ENCODE data around the gene KCTD16.

The KCTD16 gene

GRCh38 chr5:144405991-144406390 is 235.3 kb downstream of the KCTD16 start:
- H3K27me3 ChIP-seq (ENCODE audit: control insufficient read depth in 1 of 2, insufficient read depth in 2 of 2, low read length in 2 of 2) = no peaks in the 10 kb centered on the region
- no peak overlapping the region for H3K27ac ChIP-seq (ENCODE audit: low read depth, low read length)
- H3K9me3 ChIP-seq (ENCODE audit: control insufficient read depth in 1 of 2, low read length in 2 of 2) = no peaks in the 10 kb centered on the region
- H3K36me3 ChIP-seq (ENCODE audit: control insufficient read depth in 1 of 2, insufficient read depth in 2 of 2, low read length in 2 of 2) = no peaks in the 10 kb centered on the region
- no peak overlapping the region for H3K9ac ChIP-seq (ENCODE audit: low read depth in 1 of 2, low read length in 2 of 2)
- no peak overlapping the region for H3K4me3 ChIP-seq (ENCODE audit: low read depth in 1 of 2, low read length in 2 of 2)
- no peaks in the 10 kb centered on the region for H3K4me1 ChIP-seq (ENCODE audit: control insufficient read depth in 1 of 2, insufficient read depth in 2 of 2, low read length in 2 of 2)

DNA sequence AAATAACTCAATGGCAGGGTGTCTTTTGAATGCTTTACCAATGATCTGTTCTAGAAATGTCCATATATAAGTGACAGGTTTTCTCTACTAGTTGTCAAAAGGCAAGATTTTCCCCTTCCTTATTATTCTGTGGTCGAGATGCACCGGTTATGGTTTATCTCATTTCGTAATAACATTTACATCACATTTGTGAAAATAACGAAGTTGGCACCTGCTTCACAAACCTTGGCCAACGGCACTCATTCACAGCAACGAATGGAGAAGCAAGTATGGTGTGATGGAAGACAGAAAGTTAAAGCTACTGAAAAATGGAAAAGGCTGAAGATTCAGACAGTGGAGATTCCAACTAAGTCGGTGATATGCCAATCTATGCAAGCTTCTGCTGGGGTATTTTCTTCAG is 235.8 kb downstream of the KCTD16 start:
- Histone ChIP-seq H3K9me3 (ENCODE audit: control insufficient read depth in 1 of 2, low read length in 2 of 2) (no peaks in the 10 kb centered on the region), H3K27ac (ENCODE audit: low read depth, low read length) (no peak overlapping the region), H3K4me1 (ENCODE audit: control insufficient read depth in 1 of 2, insufficient read depth in 2 of 2, low read length in 2 of 2) (no peaks in the 10 kb centered on the region), H3K9ac (ENCODE audit: low read depth in 1 of 2, low read length in 2 of 2) (no peak overlapping the region), H3K27me3 (ENCODE audit: control insufficient read depth in 1 of 2, insufficient read depth in 2 of 2, low read length in 2 of 2) (no peaks in the 10 kb centered on the region), H3K4me3 (ENCODE audit: low read depth in 1 of 2, low read length in 2 of 2) (no peak overlapping the region), H3K36me3 (ENCODE audit: control insufficient read depth in 1 of 2, insufficient read depth in 2 of 2, low read length in 2 of 2) (no peaks in the 10 kb centered on the region)

- H3K9ac ChIP-seq (ENCODE audit: low read depth in 1 of 2, low read length in 2 of 2) = no peak overlapping the region
- H3K27ac ChIP-seq (ENCODE audit: low read depth, low read length) = no peak overlapping the region
- H3K4me3 ChIP-seq (ENCODE audit: low read depth in 1 of 2, low read length in 2 of 2) = no peak overlapping the region
- H3K4me1 ChIP-seq (ENCODE audit: control insufficient read depth in 1 of 2, insufficient read depth in 2 of 2, low read length in 2 of 2) = no peaks in the 10 kb centered on the region
- no peaks in the 10 kb centered on the region for H3K36me3 ChIP-seq (ENCODE audit: control insufficient read depth in 1 of 2, insufficient read depth in 2 of 2, low read length in 2 of 2)
- no peaks in the 10 kb centered on the region for H3K27me3 ChIP-seq (ENCODE audit: control insufficient read depth in 1 of 2, insufficient read depth in 2 of 2, low read length in 2 of 2)
- peaks cover 0 to 4% of the 10 kb centered on the region in 2 donors for H3K9me3 ChIP-seq (ENCODE audit: control insufficient read depth in 1 of 2, low read length in 2 of 2)
Observed at GRCh38 chr5:144414202-144415029, 243.7 kb downstream of the KCTD16 start.

DNA sequence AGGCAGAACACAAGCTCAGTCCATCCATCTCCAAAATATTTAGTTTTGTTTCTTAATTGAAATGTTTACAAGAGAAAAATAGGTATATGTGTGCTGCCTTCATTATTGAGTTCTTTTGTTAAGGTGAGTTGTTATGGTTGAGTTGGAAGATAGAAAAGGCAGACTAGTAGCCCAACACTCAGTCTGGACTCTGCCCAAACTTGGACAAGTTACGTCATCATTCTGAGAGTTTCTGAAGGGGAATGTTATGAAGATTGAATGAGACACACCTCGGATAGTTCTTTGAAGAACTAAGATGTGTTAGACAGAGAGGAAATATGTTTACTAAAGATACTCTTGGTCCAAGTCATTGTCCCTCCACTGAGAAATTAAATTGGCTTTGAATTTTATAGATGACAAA is 245.5 kb downstream of the KCTD16 start:
- H3K9me3 ChIP-seq (ENCODE audit: control insufficient read depth in 1 of 2, low read length in 2 of 2) = peaks cover 0 to 4% of the 10 kb centered on the region in 2 donors
- H3K9ac ChIP-seq (ENCODE audit: low read depth in 1 of 2, low read length in 2 of 2) = no peak overlapping the region
- no peaks in the 10 kb centered on the region for H3K36me3 ChIP-seq (ENCODE audit: control insufficient read depth in 1 of 2, insufficient read depth in 2 of 2, low read length in 2 of 2)
- H3K27me3 ChIP-seq (ENCODE audit: control insufficient read depth in 1 of 2, insufficient read depth in 2 of 2, low read length in 2 of 2) = no peaks in the 10 kb centered on the region
- no peak overlapping the region for H3K27ac ChIP-seq (ENCODE audit: low read depth, low read length)
- H3K4me3 ChIP-seq (ENCODE audit: low read depth in 1 of 2, low read length in 2 of 2) = no peak overlapping the region
- H3K4me1 ChIP-seq (ENCODE audit: control insufficient read depth in 1 of 2, insufficient read depth in 2 of 2, low read length in 2 of 2) = no peaks in the 10 kb centered on the region

- no peak overlapping the region for H3K4me3 ChIP-seq (ENCODE audit: low read depth in 1 of 2, low read length in 2 of 2)
- no peaks in the 10 kb centered on the region for H3K27me3 ChIP-seq (ENCODE audit: control insufficient read depth in 1 of 2, insufficient read depth in 2 of 2, low read length in 2 of 2)
- no peak overlapping the region for H3K9ac ChIP-seq (ENCODE audit: low read depth in 1 of 2, low read length in 2 of 2)
- no peak overlapping the region for H3K27ac ChIP-seq (ENCODE audit: low read depth, low read length)
- H3K36me3 ChIP-seq (ENCODE audit: control insufficient read depth in 1 of 2, insufficient read depth in 2 of 2, low read length in 2 of 2) = no peaks in the 10 kb centered on the region
- no peaks in the 10 kb centered on the region for H3K4me1 ChIP-seq (ENCODE audit: control insufficient read depth in 1 of 2, insufficient read depth in 2 of 2, low read length in 2 of 2)
- H3K9me3 ChIP-seq (ENCODE audit: control insufficient read depth in 1 of 2, low read length in 2 of 2) = peaks cover 0 to 4% of the 10 kb centered on the region in 2 donors
Observed at GRCh38 chr5:144418719-144419118, 248.0 kb downstream of the KCTD16 start.

- no peak overlapping the region for H3K9ac ChIP-seq (ENCODE audit: low read depth in 1 of 2, low read length in 2 of 2)
- H3K4me3 ChIP-seq (ENCODE audit: low read depth in 1 of 2, low read length in 2 of 2) = no peak overlapping the region
- no peaks in the 10 kb centered on the region for H3K27me3 ChIP-seq (ENCODE audit: control insufficient read depth in 1 of 2, insufficient read depth in 2 of 2, low read length in 2 of 2)
- H3K9me3 ChIP-seq (ENCODE audit: control insufficient read depth in 1 of 2, low read length in 2 of 2) = peaks cover 0 to 4% of the 10 kb centered on the region in 2 donors
- no peaks in the 10 kb centered on the region for H3K4me1 ChIP-seq (ENCODE audit: control insufficient read depth in 1 of 2, insufficient read depth in 2 of 2, low read length in 2 of 2)
- H3K36me3 ChIP-seq (ENCODE audit: control insufficient read depth in 1 of 2, insufficient read depth in 2 of 2, low read length in 2 of 2) = no peaks in the 10 kb centered on the region
- H3K27ac ChIP-seq (ENCODE audit: low read depth, low read length) = no peak overlapping the region
Observed at GRCh38 chr5:144421411-144421810, 250.7 kb downstream of the KCTD16 start.

- Histone ChIP-seq H3K27ac (ENCODE audit: low read depth, low read length) (no peak overlapping the region), H3K4me1 (ENCODE audit: control insufficient read depth in 1 of 2, insufficient read depth in 2 of 2, low read length in 2 of 2) (no peaks in the 10 kb centered on the region), H3K36me3 (ENCODE audit: control insufficient read depth in 1 of 2, insufficient read depth in 2 of 2, low read length in 2 of 2) (no peaks in the 10 kb centered on the region), H3K4me3 (ENCODE audit: low read depth in 1 of 2, low read length in 2 of 2) (no peak overlapping the region), H3K27me3 (ENCODE audit: control insufficient read depth in 1 of 2, insufficient read depth in 2 of 2, low read length in 2 of 2) (no peaks in the 10 kb centered on the region), H3K9ac (ENCODE audit: low read depth in 1 of 2, low read length in 2 of 2) (no peak overlapping the region), H3K9me3 (ENCODE audit: control insufficient read depth in 1 of 2, low read length in 2 of 2) (no peaks in the 10 kb centered on the region)
Observed at GRCh38 chr5:144422018-144422727, 251.5 kb downstream of the KCTD16 start.

DNA sequence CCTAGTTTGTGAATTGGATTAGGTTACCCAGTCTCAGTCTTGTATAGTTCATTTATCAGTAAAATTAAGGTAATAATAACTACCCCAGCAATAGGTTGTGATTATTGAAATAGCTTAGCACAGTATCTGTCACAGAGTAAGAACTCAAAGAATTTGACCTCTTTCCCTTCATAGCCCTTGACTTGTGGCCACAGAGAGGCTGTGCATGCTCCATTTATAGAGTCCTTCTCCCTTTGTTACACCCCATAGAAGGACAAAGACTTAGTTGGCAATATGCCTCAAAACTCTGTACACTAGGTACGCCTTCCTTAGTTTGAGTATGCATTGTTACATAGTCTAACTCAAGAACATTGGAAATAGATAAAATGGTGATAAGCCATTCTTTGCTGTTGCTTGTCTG is 257.2 kb downstream of the KCTD16 start:
- no peaks in the 10 kb centered on the region for H3K4me1 ChIP-seq (ENCODE audit: control insufficient read depth in 1 of 2, insufficient read depth in 2 of 2, low read length in 2 of 2)
- no peaks in the 10 kb centered on the region for H3K27me3 ChIP-seq (ENCODE audit: control insufficient read depth in 1 of 2, insufficient read depth in 2 of 2, low read length in 2 of 2)
- no peak overlapping the region for H3K4me3 ChIP-seq (ENCODE audit: low read depth in 1 of 2, low read length in 2 of 2)
- no peak overlapping the region for H3K9ac ChIP-seq (ENCODE audit: low read depth in 1 of 2, low read length in 2 of 2)
- H3K36me3 ChIP-seq (ENCODE audit: control insufficient read depth in 1 of 2, insufficient read depth in 2 of 2, low read length in 2 of 2) = no peaks in the 10 kb centered on the region
- no peak overlapping the region for H3K27ac ChIP-seq (ENCODE audit: low read depth, low read length)
- H3K9me3 ChIP-seq (ENCODE audit: control insufficient read depth in 1 of 2, low read length in 2 of 2) = no peaks in the 10 kb centered on the region

DNA sequence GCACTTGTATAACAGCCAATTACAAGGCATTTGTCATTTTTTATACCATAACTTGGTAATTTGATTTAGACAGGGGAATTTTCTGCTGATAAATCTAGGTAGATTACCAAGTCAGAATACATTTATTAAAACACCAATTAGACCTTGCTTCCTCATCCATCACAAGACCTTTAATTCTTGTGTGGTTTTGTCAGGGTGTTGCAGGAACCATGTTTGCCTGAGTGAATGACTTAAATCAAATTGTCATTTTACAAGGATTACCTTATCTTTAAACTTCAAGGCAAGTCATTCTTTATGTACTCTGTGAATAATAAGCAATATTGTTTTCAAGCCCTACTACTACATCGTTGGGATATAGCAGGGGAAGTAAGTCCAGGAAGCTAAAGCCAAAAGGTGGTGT is 257.7 kb downstream of the KCTD16 start:
- Histone ChIP-seq H3K27ac (ENCODE audit: low read depth, low read length) (no peak overlapping the region), H3K36me3 (ENCODE audit: control insufficient read depth in 1 of 2, insufficient read depth in 2 of 2, low read length in 2 of 2) (no peaks in the 10 kb centered on the region), H3K9ac (ENCODE audit: low read depth in 1 of 2, low read length in 2 of 2) (no peak overlapping the region), H3K9me3 (ENCODE audit: control insufficient read depth in 1 of 2, low read length in 2 of 2) (no peaks in the 10 kb centered on the region), H3K4me1 (ENCODE audit: control insufficient read depth in 1 of 2, insufficient read depth in 2 of 2, low read length in 2 of 2) (no peaks in the 10 kb centered on the region), H3K4me3 (ENCODE audit: low read depth in 1 of 2, low read length in 2 of 2) (no peak overlapping the region), H3K27me3 (ENCODE audit: control insufficient read depth in 1 of 2, insufficient read depth in 2 of 2, low read length in 2 of 2) (no peaks in the 10 kb centered on the region)

DNA sequence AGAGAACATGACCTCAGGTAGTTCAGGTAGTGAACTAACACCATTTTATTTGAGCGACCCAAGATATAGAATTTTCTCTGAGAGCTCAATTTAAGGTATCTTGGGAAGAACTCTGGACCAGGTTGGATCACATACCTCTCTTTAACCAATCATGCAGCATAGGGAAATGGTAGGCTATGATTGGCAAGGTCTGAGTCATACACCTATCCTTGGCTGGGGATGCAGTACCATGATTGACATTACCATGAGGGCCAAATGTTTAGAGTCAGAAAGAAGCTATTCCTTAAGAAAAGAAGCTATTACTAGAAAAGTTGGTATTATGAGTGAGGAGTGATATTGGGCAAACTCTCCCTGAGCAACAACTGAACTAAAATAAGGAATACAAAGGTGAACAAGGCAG is 258.7 kb downstream of the KCTD16 start:
- Histone ChIP-seq H3K4me1 (ENCODE audit: control insufficient read depth in 1 of 2, insufficient read depth in 2 of 2, low read length in 2 of 2) (no peaks in the 10 kb centered on the region), H3K27me3 (ENCODE audit: control insufficient read depth in 1 of 2, insufficient read depth in 2 of 2, low read length in 2 of 2) (no peaks in the 10 kb centered on the region), H3K27ac (ENCODE audit: low read depth, low read length) (no peak overlapping the region), H3K4me3 (ENCODE audit: low read depth in 1 of 2, low read length in 2 of 2) (no peak overlapping the region), H3K9ac (ENCODE audit: low read depth in 1 of 2, low read length in 2 of 2) (no peak overlapping the region), H3K36me3 (ENCODE audit: control insufficient read depth in 1 of 2, insufficient read depth in 2 of 2, low read length in 2 of 2) (no peaks in the 10 kb centered on the region), H3K9me3 (ENCODE audit: control insufficient read depth in 1 of 2, low read length in 2 of 2) (no peaks in the 10 kb centered on the region)

Data from duodenal mucosa (tissue), 2 donors.